Brain microvascular endothelial cell (primary cell): ENCODE measurements around the gene EZR.
A peak's percentile ranks its signal among the peaks of the same experiment; 100 is the strongest.

Experiments
- DNase-seq: peaks from one replicate; pipeline ENCODE4 v3.0.0-alpha.2; 2020
- H3K27ac ChIP-seq: fragments of 250-450 bp; sonication (Bioruptor Pico); 2 replicates; pipeline ENCODE4 v1.5.1; 2020; ENCODE audit warnings: mild to moderate bottlenecking, moderate library complexity
- H3K27me3 ChIP-seq: fragments of 250-450 bp; sonication (Bioruptor Pico); replicated peaks from 2 replicates; pipeline ENCODE4 v1.5.1; 2020; ENCODE audit warnings: mild to moderate bottlenecking
- H3K36me3 ChIP-seq: fragments of 250-450 bp; sonication (Bioruptor Pico); replicated peaks from 2 replicates; pipeline ENCODE4 v1.5.1; 2020; ENCODE audit warnings: mild to moderate bottlenecking
- H3K4me3 ChIP-seq: 2 replicates; pipeline ENCODE4 v1.5.1; 2011; ENCODE audit warnings: low read depth, mild to moderate bottlenecking, control low read depth, low read length, moderate library complexity
- in situ Hi-C: cut with HindIII; loops from 2 replicates; pipeline ENCODE4 v1.10.0; 2017; ENCODE audit warnings: low sequenced_read_pairs, low pct_ligation_motif_present
- TF ChIP-seq, protein P1 (sequence below): IDR thresholded peaks from 2 replicates; pipeline ENCODE4 v1.5.1; 2011; ENCODE audit warnings: low read depth, mild to moderate bottlenecking, moderate library complexity, low read length, control low read depth, inconsistent platforms; ENCODE audit errors: missing control alignments

Gene EZR

GRCh38 chr6:158718461-158719046 lies 100.6 kb downstream of the EZR start:
- Histone ChIP-seq H3K4me3 (no peak overlapping the region), H3K27ac (no peak overlapping the region), H3K27me3 (no peaks in the 10 kb centered on the region), H3K36me3 (no peaks in the 10 kb centered on the region)
- in situ Hi-C loops, result loop anchor here (25.0 kb wide), 1 partner anchor 244 kb away; no protein-coding TSS in a partner anchor
- DNase-seq, result peak; percentile 26
- TF ChIP-seq, protein P1, sequence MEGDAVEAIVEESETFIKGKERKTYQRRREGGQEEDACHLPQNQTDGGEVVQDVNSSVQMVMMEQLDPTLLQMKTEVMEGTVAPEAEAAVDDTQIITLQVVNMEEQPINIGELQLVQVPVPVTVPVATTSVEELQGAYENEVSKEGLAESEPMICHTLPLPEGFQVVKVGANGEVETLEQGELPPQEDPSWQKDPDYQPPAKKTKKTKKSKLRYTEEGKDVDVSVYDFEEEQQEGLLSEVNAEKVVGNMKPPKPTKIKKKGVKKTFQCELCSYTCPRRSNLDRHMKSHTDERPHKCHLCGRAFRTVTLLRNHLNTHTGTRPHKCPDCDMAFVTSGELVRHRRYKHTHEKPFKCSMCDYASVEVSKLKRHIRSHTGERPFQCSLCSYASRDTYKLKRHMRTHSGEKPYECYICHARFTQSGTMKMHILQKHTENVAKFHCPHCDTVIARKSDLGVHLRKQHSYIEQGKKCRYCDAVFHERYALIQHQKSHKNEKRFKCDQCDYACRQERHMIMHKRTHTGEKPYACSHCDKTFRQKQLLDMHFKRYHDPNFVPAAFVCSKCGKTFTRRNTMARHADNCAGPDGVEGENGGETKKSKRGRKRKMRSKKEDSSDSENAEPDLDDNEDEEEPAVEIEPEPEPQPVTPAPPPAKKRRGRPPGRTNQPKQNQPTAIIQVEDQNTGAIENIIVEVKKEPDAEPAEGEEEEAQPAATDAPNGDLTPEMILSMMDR, result peak; percentile 88

DNA sequence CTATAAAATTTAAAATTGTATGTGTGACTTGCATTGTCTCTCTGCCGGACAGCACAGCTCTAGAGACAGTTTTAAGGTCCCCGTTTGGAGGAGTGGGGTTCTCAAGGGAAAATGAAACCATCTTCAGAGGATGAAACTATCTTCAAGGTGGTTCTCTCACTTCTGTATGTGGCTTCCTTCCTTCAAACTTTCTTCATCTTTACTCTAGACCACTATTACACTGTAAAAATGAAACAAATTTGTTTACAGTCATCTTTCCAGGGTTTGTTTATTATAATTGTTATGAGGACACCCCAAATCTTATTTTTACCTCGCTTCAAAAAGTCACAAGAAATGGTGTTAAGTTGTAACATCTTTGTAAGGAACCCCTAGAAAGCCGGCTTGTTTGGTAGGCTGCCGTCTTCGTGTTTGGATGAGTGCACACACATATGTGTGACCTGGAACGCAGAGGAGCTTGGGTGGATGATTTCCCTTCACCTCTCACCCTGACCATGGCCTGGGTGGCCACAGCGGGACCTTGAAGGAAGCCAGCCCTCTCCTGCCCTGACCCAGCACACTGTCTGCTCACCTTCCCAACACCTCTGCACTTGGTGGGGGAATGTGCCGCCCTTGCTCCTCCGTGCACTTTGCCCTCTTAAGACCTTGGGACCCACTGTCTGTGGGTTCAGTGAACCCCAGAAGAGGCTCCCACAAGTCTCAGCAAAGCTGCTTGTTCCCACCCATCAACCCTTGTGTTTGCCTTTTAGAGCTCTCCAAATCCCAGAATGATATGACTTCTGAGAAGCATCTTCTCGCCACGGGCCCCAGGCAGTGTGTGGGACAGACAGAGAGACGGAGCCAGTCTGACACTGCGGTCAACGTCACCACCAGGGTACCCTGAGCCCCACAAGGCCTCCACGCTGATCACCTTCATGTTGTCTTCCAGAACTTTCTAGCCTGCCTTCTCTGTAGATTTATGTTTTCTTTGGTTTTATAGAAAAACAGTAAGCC lies 101.5 kb downstream of the EZR start:
- H3K27me3 ChIP-seq, result no peaks in the 10 kb centered on the region
- H3K4me3 ChIP-seq, result no peak overlapping the region
- TF ChIP-seq, protein P1, result no peak
- no peaks in the 10 kb centered on the region for H3K36me3 ChIP-seq
- in situ Hi-C loops, result loop anchor here (25.0 kb wide), 1 partner anchor 245 kb away; no protein-coding TSS in a partner anchor
- no peak overlapping the region for H3K27ac ChIP-seq
- DNase-seq, result no peak
